NCI-H1436 treated with DMSO at 0.1 percent for 48 hours (cell line): ENCODE data around the gene ADGRL1.
"Not testable (repeated sequence)": the region's sequence is repeated elsewhere in the genome, so short reads cannot be mapped to it uniquely, and the experiment has no call there.

Experiments
- DNase-seq: peaks from one replicate; lab custom pipeline; 2025; lab: John Stamatoyannopoulos, UW

Gene ADGRL1

DNA sequence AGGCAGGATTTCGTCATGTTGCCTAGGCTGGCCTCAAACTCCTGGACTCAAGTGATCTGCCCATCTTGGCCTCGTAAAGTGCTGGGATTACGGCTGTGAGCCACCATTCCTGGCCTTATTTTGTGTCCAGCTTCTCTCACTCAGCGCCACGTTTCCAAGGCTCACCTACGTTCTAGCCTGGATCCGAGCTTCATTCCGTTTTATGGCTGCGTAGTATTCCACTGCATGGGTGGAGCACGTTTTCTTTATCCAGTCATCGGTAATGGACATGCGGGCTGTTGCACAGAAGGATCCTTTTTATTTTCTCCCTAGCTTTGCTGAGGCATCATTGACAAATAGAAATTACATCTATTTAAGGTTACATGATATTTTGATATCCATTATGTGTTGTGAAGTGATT is 16.6 kb downstream of the ADGRL1 start:
- DNase-seq = no peak

DNA sequence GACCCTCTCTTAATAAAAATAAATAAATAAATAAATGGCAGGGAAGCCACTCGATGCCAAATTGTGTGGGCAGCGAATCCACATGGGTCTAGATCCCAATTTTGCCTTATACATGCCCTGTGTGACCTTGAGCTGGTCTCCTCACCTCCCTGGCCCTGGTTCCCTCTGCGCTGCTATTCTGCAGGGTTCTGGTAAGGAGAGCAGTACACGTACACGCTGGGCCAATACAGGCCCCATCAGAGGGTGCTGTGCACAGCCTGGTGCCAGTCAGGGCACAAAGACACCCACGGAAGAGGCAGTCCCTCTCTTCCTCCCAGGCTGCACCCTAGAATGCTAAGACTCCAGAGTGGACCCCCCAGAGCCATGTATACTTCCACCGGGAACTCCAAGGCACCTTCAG is 17.9 kb downstream of the ADGRL1 start:
- not testable (repeated sequence) for DNase-seq

DNA sequence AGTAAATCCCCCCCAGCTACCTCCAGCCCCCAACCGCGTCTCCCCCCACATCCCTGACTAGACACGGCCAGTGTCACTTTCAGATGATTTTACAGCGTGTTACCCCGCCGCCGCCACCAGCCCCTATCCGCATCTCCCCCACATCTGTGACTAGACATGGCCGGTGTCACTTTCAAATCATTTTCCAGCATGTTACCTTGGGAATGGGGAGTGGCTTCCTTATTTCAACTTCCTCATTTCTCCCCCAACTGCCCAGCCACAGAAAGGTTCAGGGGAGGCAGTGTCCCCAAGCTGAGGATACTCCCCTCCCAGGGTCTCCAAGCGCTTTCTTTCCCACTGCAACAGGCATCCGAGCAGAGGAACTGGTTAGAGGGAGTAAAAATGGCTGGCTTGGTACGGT is 18.4 kb downstream of the ADGRL1 start:
- no peak for DNase-seq

DNA sequence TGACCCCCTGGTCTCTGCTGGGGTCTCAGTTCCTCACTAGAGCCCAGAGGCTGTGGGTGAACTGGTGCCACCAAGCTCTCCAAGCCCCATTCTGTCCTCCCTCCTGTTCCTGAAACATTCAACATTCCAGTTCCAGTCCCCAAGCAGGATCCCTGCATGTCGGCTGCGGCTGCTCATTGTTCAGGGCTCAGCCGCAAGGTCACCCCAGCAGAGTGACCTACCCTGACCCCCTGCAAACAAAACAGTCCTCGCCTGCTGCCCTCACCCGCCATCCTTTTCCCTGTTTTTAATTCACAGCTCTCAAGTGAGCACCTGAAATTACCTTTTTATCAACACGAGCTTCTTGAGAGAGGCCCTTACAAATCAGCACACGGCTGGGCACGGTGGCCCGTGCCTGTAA is 19.3 kb downstream of the ADGRL1 start:
- DNase-seq = not testable (repeated sequence)

DNA sequence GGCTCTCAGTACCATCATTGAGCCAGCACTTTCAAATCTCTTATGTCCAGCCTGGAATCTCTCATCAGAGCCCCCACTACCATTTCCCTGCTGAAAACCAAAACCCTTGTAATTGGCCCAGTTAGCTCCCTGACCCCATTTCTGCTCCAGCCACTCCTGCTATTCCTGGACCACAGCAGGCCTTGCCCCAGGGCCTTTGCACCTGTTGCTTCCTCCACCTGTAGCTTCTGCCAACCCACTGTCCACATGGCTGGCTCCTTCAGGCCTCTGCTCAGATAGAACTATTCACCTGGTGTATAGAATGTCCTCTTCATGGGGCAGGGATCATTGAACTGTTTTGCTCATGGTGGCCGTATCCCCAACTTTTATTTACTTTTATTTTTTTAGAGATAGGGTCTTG is 20.3 kb downstream of the ADGRL1 start:
- not testable (repeated sequence) for DNase-seq

DNA sequence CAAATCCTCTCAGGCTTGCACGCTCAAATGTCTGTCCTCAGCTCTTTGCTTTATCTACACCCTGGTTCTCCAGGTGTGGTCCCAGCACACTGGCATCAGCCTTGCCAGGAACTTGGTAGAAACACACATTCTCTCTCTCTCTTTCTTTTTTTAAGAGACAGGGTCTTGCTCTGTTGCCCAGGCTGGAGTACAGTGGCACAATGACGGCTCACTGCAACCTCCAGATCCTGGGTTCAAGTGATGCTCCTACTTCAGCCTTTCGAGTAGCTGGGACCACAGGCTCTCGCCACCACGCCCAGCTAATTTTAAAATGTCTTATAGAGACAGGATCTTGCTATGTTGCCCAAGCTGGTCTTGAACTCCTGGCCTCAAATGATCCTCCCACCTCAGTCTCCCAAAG is 20.8 kb downstream of the ADGRL1 start:
- DNase-seq = no peak

DNA sequence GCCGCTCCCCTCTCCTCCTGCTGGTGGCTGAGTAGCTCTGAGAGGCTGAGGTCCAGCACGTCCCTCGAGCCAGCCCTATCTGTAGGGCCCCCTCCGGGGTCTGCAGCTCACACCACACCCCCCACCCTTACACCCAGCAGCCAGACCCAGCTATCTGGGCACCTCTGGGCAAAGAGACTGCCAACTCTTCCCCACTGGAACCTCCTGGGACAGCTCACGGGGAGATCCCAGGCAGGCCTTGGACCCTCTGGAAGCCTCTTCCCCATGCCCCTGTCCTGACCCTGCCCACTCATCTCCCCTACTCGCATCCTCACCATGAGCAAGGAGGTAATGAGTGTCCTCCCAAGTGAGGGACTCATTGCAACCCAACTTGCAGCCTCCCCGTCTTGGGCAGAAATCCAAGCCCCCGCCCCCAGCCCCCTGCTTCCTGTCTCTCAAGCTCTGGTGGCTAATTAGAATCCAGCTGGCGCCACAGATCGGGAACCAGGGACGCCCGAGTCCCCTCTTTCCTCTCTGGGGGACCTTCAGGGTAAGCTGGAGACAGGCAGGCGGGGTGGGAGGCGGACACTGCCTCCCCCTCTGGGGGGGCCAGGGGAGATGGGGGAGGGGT is 22.1 kb downstream of the ADGRL1 start:
- DNase-seq = no peak

DNA sequence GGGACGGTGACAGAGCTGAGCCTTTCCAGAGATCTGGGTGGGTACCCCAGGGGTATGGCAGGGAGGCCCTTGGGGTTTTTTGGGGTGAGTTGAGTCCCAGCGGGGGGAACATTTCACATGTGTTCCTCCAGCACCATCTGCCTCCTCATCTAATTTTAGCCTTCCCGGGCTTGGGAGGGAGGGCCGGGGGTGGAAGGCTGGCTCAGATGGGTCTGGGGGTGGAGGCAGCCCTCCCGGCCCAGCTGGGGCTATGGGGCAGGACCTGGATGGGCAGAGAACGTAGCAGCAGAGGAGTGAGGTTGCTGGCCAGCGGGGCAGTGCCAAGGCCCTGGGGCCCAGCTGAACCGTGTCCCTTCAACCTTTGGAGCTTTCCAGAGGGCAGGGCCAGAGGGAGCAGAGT is 23.5 kb downstream of the ADGRL1 start:
- DNase-seq = no peak

DNA sequence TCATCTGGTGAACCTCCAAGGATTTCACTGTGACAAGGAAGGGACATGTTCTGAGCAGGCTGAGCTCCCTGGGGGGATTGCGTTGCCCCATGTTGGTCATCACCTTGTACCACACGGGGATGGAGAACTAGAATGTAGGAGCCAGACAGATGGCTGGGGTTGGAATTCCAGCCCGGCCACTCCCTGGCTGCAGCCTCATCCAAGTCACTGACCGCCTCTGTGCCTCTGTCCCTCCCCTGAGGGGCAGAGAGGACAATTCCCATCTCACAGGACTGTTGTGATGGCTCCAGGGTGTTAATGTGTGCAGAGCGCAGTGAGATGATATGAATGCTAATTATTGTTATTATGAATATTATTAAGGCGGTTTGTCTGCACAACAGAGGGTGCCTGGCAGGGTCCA is 24.1 kb downstream of the ADGRL1 start:
- DNase-seq = no peak

DNA sequence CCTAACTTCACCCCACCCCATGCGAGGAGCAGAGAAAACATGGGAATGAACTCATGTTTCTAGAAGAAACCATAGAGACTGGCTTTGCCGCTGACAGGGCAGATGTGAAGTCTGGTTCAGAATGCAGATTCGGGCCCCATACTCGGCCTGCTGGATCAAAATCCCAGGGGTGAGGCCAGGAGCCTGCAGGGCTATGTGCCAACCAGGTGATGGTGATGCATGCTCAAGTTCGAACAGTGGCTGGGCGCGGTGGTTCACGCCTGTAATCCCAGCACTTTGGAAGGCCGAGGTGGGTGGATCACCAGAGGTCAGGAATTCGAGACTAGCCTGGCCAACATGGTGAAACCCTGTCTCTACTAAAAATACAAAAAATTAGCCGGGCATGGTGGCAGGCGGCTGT is 24.8 kb downstream of the ADGRL1 start:
- not testable (repeated sequence) for DNase-seq

DNA sequence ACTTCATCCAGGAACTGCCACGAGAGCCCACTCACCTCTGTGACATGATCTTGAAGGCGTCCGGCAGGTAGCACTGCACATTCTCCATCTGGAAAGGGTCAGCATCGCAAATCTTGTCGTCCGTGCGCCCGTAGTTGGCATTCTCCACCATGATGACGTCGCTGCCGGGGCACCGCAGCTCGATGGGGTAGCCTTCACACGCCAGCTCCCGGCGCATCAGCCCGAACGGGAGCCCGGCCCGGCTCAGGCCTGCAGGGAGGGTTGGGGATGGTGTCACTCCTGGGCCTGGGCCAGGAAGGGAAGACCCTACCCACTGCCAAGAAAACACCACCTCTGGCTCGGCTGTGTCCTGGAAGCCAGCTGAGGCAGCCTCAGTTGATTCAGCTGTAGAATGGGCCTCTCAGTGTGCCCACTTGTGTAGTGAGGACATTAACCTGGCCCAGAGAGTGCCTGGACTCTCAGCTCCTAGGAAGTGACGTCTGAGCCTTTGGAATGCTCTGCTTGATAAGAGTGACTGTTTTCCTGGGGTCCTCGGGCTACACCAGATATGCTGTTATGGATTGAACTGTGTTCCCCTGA is 28.4 kb downstream of the ADGRL1 start:
- DNase-seq = no peak

DNA sequence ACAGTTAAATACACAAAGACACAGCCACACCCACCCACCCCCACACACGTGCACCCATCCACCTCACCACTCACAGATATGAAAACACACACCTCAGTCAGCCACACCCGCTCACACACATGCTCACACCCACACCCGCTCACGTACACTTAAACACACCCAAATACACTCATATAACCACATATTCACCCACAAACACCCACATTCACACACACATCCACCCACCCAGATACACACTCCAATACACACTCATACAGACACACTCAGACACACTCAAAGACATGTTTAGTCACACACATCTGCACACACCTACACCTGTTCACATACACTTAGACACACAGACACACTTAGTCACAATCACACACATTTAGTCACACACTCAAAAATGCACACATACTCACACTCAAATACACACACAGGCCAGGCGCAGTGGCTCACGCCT is 30.6 kb downstream of the ADGRL1 start:
- DNase-seq = no peak

DNA sequence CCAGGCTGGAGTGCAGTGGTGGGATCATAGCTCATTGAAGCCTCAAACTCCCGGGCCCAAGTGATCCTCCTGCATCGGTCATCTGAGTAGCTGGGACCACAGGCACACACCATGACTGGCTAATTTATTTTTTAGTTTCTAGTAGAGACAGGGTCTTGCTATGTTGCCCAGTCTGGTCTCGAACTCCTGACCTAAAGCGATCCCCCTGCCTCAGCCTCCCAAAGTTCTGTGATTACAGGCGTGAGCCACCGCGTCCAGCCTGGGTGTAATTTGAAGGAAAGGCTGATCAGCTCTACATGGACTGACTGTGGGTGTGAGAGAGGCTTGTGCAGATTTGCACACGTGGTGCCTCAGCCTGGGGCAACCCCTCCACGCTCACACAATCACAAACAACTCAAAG is 31.1 kb downstream of the ADGRL1 start:
- DNase-seq = no peak

DNA sequence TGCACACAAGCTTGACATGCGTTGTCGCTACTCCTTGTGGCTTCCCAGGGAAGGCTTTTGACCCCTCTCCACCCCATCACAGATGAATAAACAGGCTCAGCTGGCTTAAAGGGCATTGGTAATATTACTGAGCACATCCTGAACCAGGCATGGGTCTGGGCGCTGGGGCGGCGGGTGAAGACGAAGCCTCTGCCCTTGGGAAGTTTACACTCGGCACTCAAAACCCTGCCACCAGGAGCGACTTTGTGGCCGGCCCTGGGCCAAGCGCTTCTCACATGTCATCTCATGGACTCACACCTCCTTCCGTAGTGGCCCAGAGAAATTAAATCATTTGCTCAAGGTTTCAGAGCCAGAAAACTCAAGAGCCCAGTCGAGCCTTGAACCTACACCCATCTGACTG is 37.0 kb downstream of the ADGRL1 start:
- DNase-seq = no peak

DNA sequence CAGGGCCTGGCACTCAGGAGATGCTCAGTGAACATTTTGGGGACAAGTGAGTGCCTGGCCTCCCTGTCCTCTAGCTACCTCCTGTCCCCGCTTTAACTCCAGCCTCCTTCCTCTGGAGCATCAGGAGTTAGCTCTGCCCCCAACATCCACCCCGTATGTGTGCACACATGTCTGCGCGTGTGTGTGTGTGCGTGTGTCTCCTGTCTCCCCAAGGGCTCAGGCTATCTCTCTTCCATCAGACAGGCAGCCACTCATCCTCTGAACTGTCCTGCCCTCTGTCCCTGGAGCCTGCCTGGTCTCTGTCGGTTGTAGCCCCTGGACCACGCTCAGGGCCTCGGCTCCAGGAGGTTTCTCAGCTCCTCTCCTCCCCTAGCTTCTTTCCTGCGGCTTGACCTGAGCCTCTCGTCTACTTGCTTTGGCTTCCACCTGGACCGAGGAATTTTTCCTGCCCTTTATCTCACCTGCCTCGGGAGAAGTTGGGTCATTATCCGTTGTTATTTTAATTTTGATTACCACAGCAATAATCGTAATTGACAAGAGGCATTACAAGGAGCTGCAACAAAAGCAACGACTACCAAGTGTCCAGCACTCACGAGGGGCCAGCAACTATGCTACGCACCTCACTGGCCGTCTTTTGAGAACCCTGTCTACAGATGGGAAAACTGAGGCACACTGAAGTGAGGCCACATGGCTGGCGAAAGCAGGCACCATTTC is 37.6 kb downstream of the ADGRL1 start:
- DNase-seq = no peak

DNA sequence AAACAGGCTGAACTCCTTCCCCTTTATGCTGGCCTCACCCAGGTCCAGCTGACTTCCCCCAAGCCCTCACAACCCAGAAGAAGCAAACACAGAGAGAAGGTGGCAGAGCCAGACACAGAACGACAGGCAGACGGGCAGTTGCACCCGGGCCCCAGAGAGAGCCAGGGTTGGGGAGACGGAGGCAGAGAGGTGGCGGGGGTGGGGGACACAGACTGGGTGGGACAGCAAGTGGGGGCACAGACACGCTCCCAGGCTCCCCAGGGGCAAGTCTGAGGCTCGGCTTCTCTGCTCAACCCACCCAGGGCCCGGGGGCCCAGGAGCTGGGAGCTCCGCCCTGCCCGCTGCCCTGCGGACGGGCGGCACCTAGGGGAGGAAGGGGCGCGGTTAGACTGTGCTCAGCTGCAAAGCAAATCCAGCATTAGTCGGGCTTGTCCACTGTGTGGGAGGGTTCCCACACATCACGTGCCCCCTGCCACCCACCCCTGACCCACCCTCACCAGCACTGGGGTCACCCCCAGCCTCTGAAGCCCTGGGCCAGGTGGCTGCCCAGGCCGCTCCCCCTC is 38.3 kb downstream of the ADGRL1 start:
- no peak for DNase-seq

DNA sequence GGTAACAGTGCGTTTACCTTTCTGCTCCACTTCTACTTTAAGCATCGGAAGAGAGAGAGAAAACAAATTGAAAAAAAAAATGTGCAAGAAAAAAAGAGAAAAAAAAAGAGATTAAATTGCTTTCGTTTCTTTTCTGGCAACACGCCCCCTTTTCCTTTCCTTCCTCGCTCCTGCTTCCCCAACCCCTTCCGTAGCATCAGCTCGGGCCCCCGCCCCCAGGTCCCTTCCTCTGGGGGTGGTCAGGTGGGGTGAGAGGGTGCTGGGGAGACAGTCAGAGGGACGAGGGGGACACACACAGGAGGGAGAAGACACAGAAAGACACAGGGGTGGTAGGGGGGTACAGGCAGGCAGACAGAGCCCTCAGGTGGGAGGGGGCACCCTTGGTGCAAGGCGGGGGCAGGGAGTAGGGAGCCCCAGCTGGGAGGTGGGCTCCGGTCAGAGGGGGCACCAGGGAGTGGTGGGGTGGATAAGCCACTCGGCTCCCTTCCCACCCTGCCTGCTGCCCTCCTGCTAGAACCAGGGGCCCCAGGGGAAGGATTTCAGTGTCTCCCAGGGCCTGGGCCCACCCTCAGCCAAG is 38.9 kb downstream of the ADGRL1 start:
- no peak for DNase-seq

DNA sequence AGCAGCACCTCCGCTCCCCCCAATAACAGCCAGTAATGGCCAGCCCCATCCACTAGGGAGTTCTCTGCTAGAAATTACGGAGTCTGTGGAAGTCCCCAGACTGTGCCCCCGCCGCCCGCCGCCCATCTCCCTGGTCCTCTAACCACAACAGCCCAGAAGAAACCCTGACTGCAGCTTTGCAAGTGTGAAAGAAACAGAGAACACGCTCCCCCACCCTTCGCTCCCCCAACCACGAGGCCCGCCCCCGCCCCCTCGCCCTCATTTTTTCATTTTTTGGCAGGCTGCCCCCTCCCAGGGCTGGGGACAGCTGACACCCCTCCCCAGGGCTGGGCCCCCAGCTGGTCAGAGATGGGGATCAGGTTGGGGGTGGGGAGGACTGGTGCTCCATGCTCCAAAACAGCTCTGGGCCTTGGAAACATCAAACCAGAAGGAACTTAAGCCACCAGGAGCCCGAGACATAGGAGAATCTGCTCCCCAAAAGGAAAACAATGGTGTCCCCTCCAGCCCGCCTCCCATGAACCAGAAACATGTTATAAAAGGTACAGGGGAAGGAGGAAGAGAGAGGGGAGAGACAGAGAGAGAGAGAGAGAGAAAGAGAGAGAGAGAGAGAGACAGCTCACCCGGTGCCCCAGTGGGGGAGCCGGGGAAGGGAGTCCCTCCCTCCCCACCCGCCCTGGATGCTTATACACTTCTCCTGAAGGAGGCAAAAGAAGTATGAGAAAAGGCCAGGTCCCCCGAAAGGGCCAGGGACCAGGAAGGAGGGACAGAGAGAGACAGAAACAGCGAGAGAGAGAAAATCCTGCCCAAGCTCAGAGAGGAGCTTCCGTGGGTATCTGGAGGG is 39.8 kb downstream of the ADGRL1 start:
- DNase-seq = no peak

DNA sequence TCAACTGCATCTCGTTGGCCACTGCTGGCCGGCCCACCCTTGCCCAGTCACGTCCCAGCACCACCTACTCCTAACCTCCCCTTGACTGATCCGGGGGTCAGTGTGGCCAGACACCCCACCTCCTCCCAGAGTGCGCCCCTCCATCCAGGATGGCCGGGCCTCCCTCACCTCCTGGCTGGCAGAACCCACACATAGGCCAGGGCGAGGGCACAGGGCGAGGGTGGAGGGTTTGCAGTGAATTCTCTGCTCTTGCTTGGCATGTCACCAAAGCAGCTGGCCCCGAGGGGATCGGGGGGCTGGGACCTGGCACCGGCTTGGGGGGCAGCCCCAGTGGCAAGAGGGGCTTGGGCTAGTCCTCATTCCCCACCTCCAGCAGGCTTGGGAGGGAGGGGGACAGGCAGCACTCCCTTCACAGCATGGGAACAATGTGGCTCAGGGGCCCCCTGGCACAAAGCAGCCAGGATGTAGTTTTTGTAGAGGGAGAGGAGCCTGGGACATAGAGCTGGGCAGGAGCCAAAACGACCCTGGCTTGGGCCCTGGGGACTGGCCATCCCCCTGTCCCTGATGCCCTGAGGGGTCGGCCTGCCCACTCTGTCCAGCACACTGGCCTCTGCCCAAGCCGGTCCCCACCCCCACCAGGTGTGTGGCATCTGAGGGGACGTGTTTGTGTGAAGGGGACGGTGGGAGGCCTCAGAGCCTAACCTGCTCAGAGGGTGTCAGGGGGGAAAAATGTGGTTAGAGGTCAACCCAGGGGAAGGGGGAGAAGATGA is 41.1 kb downstream of the ADGRL1 start:
- DNase-seq = no peak

DNA sequence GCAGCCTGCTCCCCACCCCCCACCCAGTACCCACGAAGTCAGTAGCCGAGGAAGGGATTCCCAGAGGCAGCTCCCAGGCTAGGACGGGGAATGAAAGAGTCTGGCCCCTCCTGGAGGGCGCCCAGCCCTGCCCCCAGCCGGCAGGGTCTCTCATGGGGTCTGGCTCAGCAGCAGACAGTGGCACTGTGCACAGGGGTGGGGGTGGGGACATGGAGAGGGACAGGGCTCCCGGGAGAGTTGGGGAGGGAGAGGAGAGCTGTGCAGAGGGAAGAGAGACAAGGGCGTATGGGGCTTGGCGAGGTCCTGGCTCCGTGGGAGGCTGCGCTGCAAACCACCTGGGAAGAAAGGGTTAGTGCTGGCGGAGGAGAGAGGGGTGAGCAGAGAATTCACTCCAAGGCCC is 41.9 kb downstream of the ADGRL1 start:
- DNase-seq = no peak

DNA sequence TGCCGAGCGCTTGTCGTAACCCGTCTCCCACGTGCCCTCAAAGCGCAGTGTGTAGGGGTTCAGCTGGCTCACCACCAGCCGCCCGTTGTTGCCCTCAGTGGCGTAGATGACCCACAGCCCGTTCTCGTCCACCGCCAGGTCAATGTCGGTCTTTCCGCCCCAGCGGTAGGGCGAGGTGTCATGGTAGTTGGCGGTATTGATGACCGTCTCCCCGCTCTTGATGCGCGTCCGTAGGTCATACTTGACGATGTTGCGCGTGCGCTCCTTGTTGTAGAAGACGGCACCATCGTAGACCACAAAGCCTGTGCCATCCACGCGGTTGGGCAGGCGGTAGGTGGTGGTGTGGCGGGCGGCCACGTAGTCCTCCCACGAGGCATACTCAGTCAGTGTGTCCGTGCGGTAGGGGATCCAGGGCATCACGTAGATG is 43.1 kb downstream of the ADGRL1 start:
- no peak for DNase-seq
